Stimulated activated CD4-positive, alpha-beta T cell treated with anti-CD3 and anti-CD28 coated beads, Interleukin-12 subunit alpha, Interleukin-12 subunit beta, amount 100 ng/mL, for 24 hours (primary cell): ENCODE results near the gene ZSCAN29.

Experiments
- DNase-seq, 2 experiments: peaks; one replicate each; pipeline ENCODE4 v3.0.0-alpha.2; 2020; ENCODE audit warnings: low read depth in 2 of 2

ZSCAN29 gene

DNA sequence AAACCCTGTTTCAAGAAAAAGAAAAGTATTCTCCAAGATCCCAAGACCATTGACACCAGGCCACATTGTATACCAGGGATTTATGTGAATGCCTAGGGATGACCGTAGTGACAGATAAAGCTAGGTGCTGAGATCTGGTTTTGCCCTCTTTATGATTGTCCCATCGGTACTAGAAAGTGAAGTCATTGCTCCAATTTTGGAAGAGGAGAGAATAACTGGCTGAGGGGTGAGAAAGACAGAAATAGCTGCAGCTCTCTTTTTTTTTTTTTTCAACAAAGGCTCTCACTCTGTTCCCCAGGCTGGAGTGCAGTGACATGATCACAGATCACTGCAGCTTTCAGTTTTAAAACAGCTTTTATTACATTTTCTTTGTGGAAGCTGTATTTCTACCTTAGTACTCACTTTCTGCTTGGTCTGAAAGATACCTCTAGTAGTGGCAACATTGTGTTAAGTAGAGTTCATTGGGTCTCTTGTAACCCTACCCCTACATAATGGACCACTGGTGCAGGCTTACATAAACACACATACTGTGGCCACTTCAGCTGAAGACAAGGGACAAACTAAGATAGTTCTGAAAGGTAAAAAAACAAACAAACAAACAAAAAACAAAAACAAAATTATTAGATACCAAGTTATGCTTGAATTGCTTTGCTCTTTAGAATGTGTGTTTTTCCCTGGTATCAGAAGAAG, 18.0 kb downstream of the ZSCAN29 start:
- DNase-seq, result no peak

GRCh38 chr15:43347114-43347513, 23.7 kb downstream of the ZSCAN29 start:
- no peak for DNase-seq

GRCh38 chr15:43346305-43346704, 24.5 kb downstream of the ZSCAN29 start:
- no peak for DNase-seq

- DNase-seq, result no peak
Measured at GRCh38 chr15:43330780-43331087, 40.1 kb downstream of the ZSCAN29 start.

GRCh38 chr15:43329960-43330779, 40.7 kb downstream of the ZSCAN29 start, which contains the start of gene LCMT2:
Gene LCMT2 (minus strand): TSS chr15:43330573. CDS start chr15:43330489, 84 bp downstream.
- DNase-seq, result peak; percentile 82 to 84

DNA sequence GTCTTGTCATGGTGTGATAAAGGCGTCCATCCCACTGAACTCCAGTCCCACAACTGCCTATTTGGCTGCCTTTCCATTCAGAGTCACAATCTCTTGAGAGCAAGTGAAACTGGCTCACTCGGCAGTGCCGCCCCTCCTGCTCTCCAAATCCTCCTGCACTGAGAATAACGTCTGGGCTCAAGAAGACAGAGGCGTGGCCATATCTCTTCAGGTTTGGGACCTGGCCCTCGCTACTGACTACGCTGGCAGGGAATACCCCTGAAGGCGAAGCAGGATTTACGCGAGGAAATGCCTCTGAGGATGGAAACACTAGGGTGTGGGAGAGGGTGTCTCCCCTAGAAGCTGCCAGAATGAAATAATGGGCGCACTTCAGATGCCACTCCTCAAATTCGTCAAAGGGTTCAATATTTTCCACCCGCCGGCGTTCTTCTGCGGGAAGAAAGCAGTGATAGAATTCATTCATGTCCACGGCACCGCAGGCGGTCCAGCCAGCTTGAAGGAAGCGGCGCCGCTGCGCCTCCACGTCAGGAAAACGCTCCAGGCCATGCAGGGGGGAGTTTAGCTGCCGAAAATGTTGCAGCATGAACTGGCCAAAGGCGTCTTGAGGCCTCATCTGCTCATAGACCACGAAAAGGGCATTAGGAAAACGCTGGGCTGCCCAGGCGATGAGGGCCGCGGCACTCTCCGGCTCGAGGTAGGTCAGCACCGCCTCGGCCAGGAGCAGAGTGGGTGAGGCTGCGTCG, 41.5 kb downstream of the ZSCAN29 start:
- peak in 1 of 2 experiments; percentile 4 for DNase-seq

GRCh38 chr15:43325039-43325684, 45.7 kb downstream of the ZSCAN29 start:
- DNase-seq, result no peak

DNA sequence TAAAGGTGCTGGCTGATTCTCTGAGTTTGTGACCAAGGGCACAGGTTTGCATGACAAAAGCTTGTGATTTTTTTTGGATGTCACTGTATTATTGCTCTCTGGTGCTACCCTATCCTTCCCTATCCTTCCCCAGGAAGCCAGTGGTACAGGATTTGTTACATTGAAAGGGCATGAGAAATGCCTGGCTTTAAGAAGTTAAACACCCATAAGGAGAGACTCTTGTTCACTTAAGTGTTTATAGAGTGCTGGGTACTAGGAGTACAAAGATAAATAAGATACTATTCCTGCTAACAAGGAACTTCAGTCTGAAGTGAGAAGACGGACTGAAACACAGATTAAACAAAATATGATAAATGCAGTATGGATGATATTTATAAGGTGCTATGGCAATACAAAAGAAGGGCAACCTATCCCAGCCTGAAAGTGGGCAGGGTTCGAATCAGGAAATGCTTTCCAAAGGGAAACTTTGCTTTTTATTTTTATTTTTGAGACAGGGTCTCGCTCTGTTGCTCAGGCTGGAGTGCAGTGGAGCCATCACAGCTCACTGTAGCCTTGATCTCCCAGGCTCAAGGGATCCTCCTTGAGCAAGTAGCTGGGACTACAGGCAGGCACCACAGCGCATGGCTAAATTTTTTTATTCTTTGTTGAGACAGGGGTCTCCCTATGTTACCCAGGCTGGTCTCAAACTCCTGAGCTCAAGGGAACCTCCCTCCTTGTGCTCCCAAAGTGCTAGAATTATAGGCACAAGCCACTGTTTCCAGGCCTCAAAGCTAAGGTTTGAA, 51.7 kb downstream of the ZSCAN29 start:
- no peak for DNase-seq

DNA sequence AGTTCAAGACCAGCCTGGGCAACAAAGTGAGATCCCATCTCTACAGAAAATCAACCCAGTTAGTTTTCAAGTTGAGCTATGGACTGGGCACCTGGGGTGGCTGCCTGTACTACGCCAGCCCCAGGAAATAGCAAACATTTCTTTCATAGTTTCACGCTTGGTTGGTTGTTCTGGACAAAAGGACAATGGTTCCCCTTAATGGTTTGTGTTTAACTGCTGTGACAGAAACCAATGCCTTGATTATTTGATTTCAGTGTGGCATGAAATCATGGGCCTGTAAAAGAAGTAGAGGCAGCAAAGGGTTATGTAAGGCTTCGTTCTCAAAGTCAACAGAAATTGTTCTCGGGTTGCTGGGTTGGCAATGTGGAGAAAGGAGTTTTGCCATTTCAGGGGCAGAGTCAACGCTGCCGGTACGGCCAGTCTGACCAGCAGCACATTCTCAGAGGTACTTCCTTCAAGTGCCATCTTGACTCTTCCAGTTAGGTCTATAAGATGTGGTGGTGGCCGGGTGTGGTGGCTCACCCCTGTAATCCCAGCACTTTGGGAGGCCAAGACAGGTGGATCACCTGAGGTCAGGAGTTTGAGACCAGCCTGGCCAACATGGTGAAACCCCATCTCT, 53.2 kb downstream of the ZSCAN29 start:
- DNase-seq, result no peak

- no peak for DNase-seq
Measured at GRCh38 chr15:43316971-43317346, 53.9 kb downstream of the ZSCAN29 start.

- DNase-seq, result no peak
Measured at GRCh38 chr15:43316016-43316970, 54.5 kb downstream of the ZSCAN29 start.

GRCh38 chr15:43314171-43314570, 56.7 kb downstream of the ZSCAN29 start:
- no peak for DNase-seq

GRCh38 chr15:43312378-43312777, 58.5 kb downstream of the ZSCAN29 start:
- no peak for DNase-seq
